Hippocampal formation (tissue), 2 donors: ENCODE results near the gene LLGL1.
"Not testable (repeated sequence)": the region's sequence is repeated elsewhere in the genome, so short reads cannot be mapped to it uniquely, and the experiment has no call there.

ENCODE experiments used
- DNase-seq, 2 donors: peaks; one replicate each; lab custom pipeline; 2025; lab: John Stamatoyannopoulos, UW

LLGL1 gene

DNA sequence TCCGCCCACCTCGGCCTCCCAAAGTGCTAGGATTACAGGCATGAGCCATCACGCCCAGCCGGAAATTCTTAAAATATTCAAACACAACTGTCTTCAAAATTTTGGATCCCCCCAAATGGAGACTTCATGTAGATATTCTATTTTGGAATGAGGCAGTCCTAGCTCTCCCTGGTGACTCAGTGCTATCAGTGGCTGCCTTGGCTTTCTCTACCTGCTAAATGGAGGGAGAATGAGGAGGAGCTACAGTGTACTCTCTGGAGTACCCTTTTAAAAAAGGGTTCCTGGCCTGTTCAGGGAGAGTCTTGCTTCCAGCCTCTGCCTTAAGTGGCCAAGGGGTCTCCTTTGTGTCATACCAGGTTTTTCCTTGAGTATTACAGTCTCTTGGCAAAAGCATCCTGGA is 31.0 kb upstream of the LLGL1 start:
- no peak for DNase-seq

DNA sequence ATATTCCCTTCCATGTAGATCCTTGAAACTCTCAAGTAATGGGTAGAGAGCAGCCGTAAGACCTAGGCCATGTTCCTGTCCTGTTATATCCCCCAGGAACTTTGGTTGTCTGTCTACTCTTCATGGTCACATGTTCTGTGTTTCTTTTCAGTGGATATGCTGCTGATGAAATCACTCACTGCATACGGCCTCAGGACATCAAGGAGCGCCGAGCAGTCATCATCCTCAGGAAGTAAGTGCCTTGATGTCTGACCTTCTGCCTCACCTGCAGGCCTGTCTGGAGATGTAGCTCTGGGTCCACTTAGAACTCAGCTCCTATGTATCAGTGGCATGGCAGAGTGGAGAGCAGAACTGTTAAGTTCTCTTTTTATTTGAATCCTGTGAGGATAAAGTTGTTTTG is 30.6 kb upstream of the LLGL1 start:
- DNase-seq: no peak

DNA sequence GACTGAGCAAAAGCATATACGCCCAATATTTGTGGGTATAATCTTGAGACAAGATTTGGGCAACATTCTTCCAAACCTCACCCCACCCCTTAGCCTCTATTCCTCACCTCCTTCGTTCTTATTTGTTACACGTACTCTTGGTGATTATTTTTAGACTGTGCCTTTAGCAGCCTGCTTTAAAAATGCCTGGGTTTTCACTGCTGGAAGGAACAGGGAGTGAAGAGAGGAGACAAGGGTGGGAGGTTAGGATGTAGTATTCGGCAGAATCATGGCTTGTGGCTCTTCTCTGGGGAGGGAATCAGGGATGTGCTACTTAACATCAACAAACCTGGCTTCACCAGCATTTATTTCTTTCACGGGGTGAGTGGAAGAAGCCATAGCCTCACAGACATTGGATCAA is 30.2 kb upstream of the LLGL1 start:
- DNase-seq: no peak

DNA sequence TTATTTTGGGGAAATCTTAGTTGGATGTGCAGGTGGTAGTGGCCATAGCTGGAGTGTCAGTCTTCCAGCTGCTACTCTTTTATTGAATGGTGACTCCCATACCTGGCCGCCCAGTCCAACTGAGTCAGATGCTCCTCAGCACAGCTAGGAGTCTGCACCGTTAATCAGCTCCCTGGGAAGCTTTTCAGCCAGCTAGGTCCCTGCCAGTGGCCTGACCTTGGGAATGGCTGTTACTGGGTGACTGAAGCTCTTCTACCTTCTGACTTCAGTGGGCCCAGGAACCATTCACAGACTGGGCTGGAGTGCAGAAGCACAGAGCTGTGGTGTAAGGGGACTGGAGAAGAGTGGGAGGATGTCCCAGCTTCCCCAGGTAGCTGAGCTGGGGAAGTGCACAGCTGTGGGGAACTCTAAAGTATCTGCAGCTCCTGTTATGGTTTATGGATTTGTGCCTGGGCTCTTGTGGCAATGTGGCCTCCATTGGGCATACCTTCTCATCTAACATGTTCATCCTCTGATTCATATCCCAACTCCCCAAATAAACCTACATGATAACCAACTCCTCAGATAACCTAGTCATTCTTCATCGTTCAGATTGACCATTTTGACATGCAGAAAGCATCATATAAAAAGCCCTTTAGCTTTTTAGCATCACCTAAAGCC is 27.8 kb upstream of the LLGL1 start:
- DNase-seq: no peak

DNA sequence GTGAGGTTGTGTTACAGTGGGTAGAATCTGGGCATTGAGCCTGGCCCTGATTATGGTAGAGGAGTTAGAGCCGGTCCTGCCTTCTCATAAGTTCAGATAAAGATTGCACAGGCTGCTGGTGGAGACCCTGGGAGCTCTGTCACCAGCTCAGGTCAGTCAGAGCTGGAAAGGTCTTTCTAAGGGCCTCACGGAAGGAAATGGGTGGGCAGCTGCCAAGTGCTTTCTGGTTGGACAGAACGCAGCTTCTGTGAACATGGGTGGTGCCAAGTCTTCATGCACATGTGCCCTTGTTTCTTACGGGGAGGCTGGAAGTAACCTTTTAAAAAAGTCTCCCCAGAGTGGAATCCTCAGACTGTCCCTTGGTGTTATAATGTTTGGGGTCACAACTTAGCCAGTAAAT is 26.9 kb upstream of the LLGL1 start:
- DNase-seq: no peak

DNA sequence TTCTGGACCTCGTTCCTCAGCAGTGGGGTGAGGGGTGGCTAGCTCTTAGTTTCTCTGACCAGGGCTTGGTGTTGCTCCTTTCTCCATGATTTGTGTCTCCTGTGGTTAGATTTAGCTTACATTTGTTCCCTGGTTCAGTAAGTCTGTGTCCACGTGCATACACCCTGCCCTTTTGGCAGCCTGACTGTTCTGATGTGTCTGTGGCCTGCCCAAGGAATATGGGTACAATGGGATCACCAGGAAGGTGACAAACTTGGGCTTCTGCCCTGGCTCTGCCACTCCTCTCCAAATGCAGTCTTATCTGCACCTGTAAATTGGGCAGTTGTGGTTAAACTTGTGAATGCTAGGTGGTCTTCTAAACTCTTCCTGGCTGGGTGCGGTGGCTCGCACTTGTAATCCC is 24.3 kb upstream of the LLGL1 start:
- DNase-seq: no peak

DNA sequence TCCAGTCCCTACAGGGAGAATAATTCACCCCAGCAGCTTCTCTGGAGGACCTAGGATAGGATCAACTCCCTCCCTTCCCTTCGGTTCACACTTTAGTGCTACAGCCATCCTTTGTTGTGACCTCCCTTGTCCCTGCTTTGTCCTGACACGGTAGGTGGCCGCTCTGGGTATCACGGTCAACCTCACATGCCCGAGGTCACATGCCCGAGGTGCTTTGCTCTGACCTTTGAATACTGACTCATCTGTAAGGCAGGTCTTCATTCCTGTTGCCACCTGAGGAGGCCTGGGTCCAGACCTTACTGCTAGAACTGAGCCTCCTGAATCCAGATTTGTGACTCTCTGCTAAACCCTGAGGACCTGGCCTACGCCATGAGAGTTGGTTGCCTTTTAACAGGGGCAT is 22.1 kb upstream of the LLGL1 start:
- no peak for DNase-seq

DNA sequence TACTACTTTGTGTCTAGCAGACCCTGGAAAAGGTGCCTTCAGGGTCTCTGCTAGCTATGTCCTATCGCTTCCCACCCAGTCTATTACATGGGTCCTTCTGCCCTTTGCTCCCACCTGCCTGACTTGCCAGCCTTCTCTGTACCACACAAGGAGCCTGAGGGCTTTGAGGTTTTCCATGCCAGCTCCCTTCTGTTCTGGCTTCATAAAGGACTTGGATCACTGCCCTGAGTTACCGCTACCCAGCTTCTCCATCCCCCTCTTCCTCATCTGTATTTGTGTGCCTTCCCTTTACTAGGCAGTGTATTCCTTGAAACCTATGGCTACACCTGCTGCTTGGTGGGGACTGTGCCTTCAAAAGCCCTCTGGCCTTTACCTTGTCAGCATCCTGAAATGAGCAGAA is 19.6 kb upstream of the LLGL1 start:
- no peak for DNase-seq

DNA sequence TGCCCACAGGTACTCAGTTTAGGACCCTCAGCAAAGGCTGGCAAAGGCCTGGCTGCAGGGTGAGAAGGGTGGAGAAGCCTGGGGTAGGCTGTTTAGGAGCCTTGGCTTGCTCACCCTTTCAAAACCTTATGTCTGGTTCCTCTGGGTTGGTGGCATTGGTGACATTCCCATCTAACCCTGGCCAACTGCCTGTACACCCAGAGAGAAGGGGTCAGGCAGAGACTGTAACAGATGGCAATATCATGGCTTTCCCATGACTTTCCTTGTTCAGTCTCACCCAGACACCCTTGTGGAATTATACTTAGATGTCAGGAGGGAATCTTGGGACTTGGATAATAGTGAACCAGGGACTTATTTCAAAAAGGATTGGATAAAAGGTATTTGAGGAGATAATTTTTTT is 18.5 kb upstream of the LLGL1 start:
- no peak for DNase-seq

DNA sequence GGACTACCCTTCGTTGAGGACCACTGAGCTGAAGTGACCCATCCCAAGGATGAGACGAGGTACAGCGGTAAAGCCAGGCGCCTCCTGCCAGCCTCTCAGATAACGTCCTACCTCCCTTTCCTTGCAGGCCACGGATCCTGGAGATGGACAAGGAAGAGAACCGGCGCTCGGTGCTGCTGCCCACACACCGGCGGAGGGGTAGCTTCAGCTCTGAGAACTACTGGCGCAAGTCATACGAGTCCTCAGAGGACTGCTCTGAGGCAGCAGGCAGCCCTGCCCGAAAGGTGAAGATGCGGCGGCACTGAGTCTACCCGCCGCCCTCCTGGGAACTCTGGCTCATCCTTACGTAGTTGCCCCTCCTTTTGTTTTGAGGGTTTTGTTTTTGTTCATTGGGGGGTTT is 17.3 kb upstream of the LLGL1 start:
- no peak for DNase-seq

DNA sequence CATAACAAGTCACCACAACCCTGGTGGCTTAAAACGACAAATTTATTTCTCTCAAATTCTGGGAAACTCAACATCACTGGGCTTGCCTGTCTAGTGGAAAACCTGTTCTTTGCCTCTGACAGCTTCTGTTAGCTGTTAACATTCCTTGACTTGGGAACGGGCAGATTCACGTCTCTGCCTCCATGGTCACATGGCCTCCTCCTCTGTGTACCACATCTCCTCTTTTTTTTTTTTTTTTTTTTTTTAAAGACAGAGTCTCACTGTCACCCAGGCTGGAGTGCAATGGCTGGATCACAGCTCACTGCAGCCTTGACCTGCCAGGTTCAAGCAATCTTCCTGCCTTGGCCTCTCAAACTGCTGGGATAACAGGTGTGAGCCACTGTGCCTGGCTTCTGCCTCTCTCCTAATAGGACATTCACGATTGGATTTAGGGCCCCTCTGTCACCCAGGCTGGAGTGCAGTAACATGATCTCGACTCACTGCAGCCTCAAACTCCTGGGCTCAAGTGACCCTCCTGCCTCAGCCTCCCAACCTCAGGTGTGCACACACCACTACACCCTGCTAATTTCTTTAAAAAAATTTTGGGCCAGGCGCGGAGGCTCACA is 11.7 kb upstream of the LLGL1 start:
- no peak for DNase-seq

DNA sequence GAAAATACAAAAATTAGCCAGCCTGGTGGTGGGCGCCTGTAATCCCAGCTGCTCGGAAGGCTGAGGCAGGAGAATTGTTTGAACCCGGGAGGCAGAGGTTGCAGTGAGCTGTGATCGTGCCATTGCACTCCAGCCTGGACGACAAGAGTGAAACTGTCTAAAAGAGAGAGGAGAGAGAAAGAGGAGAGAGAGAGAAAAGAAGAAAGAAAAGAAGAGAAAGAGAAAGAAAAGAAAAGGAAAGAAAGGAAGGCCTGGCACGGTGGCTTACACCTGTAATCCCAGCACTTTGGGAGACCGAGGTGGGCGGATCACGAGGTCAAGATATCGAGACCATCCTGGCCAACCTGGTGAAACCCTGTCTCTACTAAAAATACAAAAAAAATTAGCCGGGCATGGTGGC is 8.5 kb upstream of the LLGL1 start:
- not testable (repeated sequence) for DNase-seq

DNA sequence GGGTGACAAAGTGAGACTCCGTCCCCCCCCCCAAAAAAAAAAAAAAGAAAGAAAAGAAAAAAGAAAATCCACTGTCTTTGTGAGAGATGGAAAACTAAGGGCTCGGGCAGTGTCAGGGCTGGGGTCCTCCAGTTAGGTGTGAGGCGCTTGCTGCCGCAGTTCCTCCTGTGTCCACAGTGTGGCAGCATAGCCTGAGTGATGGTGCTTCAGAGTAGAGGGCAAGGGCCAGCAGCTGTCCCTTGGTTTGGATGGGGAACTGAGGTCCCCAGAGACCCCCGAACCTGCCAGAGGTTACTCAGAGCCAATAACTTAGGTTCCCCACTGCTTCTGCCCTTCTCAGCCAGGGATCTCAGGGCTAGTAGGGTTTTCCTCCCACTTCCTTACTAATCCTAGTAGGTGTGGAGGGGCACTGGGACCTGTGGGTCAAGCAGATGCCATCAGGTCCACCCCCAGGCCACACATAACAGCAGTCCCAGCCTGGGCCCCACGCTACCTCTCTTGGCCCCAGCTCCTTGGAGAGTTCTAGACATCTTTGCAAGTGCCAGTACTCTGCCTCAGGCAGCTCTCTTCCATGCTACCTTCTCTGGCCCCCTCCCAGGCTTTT is 7.9 kb upstream of the LLGL1 start:
- peak; percentile 45 to 59 for DNase-seq

DNA sequence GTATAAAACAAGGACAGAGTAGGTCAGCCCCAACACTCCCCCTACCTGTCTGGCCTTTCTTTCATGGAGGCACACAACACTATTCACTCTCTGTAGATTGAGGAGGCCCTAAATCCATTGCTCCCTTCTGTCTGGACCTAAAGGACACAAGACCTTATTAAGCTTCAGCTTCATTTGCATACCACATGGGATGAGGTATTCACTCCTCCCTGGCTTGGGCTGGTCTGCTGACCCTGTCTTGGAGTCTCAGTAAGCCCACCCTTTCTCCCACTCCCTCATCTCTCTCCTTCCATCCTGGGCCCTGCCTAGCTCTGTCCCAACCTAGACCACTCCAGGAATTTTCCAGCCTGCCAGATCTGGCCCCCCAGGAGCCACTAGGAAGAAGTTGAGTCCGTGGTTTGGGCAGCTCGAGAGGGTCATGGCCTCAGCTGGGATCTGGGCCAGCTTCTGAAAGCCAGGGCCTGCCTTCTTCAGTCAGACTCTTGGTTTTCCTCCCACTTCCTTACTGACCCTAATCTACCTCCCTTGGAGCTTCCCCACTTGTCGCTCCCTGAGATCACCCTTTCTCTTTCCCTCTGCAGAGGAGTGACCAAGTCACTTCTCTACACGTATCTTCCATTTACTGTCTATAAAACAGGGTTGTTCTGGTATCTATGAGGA is 6.5 kb upstream of the LLGL1 start:
- no peak for DNase-seq

DNA sequence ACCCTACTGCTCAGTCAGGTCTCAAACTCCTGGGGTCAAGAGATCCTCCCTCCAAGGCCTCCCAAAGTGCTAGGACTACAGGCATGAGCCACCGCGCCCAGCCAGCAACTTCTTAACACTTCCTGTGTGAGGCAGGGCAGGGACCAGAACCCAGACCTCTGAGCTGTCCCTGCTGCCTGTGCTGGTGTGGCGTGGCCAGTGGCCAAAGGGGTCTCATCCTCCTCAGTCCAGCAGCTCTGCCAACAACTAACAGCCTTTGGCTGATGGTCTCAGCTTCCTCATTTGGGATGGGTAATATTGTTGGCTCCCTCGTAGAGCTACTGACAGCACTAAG is 1.4 kb upstream of the LLGL1 start:
- DNase-seq: no peak

DNA sequence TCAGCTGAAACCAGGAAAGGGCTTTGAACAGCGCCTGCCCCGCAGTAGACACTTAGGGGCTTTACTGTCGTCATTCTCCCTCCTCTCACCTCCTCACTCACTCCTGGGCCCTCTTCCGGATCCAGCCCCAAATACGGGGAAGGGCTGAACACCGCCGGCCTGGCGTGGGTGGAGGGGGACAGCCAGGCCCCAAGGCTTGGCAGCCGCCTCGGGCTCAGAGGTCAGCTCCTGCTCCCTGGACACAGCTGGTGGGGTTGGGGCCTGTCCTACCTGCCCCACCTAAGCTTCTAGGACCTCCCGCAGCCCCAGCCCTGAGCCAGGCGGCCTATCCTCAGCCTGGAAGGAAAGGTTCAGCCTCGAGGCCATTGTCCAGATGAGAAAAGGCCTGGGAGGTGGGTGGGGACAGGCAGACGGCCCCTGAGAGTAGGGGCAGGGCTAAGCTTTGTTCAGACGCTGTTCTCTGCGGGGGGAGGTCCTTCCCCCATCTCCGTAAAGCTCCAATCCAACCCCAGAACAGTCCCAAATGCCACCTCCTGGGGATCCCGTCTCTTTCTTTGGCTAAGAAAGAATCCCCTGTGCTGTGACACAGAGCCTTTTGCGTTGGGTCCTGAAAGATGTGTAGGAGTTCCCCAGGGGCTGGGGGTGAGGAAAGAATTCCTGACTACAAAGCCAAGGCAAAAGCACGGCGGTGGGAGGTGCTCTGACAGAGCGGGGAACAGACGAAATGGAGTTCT is 881 bp upstream of the LLGL1 start:
- DNase-seq: no peak

DNA sequence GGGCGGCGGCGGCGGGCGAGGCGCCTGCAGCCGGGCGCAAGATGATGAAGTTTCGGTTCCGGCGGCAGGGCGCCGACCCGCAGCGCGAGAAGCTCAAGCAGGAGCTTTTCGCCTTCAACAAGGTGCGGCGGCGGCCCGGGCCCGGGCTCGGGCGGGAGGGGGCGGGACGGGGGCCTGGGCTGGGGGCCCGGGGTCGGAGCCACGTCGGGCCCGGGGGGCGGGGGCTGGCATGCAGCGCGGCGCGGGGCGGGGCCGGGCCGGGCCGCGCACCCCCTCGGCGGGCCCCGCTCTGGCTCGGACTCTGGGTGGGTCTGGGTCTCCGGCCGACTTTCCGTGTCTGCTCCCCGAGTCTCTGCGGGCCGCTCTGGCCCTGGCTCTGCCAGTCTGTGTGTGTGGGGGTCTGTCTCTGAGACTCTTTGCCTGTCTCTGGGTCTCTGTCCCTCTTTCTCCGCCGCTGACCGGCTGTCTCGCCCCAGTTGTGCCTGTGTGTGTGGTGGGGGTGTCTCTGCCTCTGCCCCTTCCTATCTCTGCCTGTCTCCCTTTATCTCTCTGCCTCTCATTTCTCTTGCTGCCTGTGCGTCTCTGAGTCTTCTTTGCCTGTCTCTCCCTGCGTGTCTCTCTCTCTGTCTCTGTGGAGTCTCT is 328 bp downstream of the LLGL1 start:
- no peak for DNase-seq

DNA sequence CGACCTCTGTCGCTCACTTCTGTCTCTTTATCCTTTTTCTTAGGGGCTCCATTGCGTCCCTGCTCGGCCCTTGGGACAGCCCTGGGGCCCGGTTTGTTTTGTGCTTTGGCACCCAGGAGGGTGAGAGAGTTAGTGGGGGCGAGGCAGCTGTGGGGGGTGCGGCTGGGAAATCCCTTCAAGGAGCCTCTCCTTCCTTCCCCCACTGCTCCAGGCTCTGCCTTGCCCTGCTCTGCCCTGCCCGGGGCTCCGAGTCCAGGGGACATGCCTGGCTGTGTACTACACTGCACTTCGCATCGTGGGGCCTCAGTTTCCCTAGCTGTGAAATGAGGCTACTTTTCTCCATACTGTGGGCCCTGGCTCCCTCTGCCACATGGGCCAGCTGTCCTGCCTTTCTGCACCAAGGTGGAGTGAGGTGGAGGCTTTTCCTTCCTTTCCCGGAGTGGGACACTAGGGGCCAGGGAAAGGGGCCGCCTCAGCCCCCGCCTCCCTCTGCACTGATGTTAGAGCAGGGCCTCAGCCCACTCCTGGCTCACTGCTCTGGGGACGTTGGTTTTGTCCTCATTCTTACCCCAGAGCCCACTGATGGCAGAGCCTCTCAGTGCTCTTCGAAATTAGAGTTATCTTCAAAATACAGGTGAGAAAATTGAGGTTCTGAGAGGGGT is 980 bp downstream of the LLGL1 start:
- DNase-seq: no peak

DNA sequence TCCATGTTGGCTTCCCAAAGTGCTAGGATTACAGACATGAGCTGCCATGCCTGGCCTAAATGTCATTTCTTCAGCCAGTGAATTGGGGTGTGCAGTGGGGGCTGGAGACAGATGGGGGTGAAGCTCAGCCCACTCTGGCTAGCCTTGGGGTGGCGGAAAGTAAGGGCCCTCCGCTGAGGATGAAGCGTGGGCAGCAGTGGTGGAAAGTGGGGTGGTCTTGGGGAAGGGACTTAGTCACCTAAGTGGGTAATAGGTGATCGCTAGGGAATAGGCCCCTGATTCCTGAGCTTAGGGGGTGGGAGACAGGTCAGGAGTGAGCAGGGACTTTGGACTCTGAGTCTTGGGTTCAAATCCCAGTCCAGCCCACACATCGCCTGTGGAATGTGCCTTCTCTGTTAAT is 2.2 kb downstream of the LLGL1 start:
- no peak for DNase-seq

DNA sequence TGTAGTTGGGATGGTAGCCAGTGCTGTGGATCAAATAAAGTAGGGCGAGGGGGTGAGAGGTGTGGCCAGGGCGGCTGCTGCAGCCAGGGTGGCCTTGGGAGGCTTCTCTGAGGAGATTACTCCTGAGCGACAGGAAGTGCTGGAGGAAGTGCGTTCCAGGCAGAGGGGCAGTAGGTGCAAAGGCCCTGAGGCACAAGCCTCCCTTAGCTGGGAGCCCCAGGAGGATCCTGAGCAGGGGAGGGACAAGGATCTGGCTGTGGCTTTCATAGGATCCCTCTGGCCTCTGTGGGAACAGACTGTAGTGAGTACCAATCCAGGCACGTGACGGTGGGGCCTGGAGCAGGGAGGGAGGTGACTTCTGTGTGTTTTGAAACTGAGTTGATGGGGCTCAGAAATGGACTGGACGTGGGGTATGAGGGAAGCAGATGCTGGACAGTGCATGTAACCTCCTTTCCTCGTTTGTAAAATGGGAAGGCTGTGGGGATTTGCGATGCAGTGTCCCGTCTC is 2.8 kb downstream of the LLGL1 start:
- no peak for DNase-seq

DNA sequence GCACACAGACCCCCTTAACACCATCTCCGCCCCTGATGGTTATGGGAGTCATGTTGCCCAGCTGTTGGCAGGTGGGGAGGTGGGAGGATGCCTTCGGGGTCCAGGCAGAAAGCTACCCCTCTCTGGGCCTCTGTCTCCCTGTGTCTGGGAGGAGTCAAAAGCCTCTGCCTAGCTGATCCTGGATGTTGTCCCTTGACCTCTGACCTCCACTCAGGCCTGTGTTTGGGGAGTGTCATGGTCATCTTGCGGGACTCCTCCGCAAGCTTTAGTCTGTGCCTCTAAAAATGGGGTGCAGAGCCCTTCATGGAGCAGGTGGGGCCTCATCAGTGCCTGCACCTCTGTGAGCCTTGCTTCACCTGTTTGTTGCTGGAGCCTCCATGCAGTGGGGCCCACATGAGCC is 3.8 kb downstream of the LLGL1 start:
- no peak for DNase-seq

DNA sequence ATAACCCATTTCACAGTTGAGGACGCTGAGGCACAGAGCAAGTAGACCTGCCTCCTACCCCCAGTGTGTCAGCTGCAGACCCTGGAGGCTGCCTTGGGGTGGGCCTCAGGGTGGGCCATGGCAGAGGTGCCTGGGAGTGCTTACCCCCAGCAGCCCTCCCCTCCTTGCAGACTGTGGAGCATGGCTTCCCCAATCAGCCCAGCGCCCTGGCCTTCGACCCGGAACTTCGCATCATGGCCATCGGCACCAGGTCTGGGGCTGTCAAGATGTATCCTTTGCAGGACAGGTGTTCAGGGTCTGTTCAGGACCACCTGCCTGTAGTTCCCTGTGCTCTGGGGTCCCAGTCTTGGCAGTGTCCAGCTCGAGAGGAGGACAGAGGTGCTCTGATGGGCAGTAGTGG is 4.3 kb downstream of the LLGL1 start:
- no peak for DNase-seq
